Right lobe of liver (tissue), 4 donors: ENCODE data around the gene SERPING1.

Experiments
- POLR2A ChIP-seq: fragments of 450-650 bp; IDR thresholded peaks from one replicate; pipeline ENCODE4 v1.6.1; 2017; ENCODE audit warnings: antibody characterized with exemption, mild to moderate bottlenecking
- TF ChIP-seq, protein P1 (sequence below), 4 donors: fragments of 200-600 bp in 3 of 4; fragments of 450-650 bp in 1 of 4; IDR thresholded peaks; one replicate each; pipeline versions ENCODE4 v1.5.1 to v1.8.0; 2016 to 2022; ENCODE audit warnings: antibody characterized with exemption in 4 of 4, mild to moderate bottlenecking in 2 of 4
- donor health status: DM: no; HTN: no; CAD: no.
- donor health status: DM: no; HTN: no; CAD: no.
- donor health status: DM: no; HTN: yes; CAD: no.

DNA sequence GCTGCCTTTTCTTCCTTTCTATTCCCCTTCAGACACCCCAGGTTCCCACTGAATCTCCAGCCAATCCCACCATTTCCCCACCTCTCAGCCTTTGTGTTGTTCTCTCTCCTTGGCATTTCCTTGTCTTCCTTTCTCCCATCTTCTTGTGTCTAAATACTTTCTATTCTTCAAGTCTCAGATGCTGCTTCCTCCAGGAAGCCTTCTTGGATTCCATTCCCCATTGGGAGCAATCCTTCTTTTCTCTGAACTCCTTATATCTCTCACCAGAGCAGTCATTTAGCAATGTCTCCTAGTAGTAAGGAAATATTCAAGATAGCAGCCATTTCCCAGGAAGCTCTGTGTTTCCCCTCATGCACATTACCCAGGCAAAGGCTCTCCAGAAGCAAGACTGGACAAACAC lies 36.8 kb downstream of the SERPING1 start:
- TF ChIP-seq, protein P1, sequence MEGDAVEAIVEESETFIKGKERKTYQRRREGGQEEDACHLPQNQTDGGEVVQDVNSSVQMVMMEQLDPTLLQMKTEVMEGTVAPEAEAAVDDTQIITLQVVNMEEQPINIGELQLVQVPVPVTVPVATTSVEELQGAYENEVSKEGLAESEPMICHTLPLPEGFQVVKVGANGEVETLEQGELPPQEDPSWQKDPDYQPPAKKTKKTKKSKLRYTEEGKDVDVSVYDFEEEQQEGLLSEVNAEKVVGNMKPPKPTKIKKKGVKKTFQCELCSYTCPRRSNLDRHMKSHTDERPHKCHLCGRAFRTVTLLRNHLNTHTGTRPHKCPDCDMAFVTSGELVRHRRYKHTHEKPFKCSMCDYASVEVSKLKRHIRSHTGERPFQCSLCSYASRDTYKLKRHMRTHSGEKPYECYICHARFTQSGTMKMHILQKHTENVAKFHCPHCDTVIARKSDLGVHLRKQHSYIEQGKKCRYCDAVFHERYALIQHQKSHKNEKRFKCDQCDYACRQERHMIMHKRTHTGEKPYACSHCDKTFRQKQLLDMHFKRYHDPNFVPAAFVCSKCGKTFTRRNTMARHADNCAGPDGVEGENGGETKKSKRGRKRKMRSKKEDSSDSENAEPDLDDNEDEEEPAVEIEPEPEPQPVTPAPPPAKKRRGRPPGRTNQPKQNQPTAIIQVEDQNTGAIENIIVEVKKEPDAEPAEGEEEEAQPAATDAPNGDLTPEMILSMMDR (IDR thresholded peaks at IDR 0.05), result no peak
- no peak for TF ChIP-seq POLR2A
